ENCODE data around the gene BPIFB4. TPM values are rescaled to one million over a fixed set of nuclear protein-coding genes. Genes with fewer than 3 reads are reported as not detected.

BPIFB4 gene
- total and polyA plus RNA-seq, 2 donors = 0.05 to 0.64 TPM

DNA sequence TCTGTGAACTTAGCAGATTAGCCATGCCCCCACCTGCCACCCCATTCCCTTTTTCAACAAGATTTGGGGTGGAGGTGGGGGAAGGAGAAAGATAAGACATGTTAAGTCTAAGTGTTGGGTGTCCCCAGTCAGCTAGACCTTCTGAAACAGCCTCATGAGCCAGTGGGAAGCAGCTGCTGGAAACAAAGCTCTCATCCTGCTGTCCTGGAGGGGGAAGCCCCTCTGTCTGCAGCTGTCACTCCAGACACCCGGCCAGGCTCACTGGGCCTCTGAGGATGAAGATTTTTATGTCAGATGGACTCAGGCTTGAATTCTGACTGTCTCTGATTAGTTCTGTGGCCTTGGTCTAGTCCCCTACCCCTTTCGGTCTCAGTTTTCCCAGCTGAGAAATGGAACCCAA lies 24.7 kb upstream of the BPIFB4 start:
- Histone ChIP-seq H3K4me3 (ENCODE audit: low read length in 2 of 2) (no peak overlapping the region), H3K4me1 (ENCODE audit: control insufficient read depth in 2 of 2, insufficient read depth in 2 of 2, low read length in 2 of 2) (no peaks in the 10 kb centered on the region), H3K9me3 (ENCODE audit: control insufficient read depth in 2 of 2, insufficient read depth in 1 of 2, low read length in 1 of 2) (no peaks in the 10 kb centered on the region), H3K36me3 (ENCODE audit: control insufficient read depth in 2 of 2, insufficient read depth in 2 of 2, low read length in 1 of 2) (no peaks in the 10 kb centered on the region), H3K27ac (ENCODE audit: low read depth in 1 of 2, low read length in 1 of 2) (no peak overlapping the region), H3K27me3 (ENCODE audit: control insufficient read depth in 2 of 2, insufficient read depth in 1 of 2, low read length in 1 of 2) (no peaks in the 10 kb centered on the region)
- no peak for DNase-seq (ENCODE audit: low read depth in 6 of 9, low spot score in 9 of 9)
- WGBS = 96% methylated on average over 2 of the region's 2 CpGs

DNA sequence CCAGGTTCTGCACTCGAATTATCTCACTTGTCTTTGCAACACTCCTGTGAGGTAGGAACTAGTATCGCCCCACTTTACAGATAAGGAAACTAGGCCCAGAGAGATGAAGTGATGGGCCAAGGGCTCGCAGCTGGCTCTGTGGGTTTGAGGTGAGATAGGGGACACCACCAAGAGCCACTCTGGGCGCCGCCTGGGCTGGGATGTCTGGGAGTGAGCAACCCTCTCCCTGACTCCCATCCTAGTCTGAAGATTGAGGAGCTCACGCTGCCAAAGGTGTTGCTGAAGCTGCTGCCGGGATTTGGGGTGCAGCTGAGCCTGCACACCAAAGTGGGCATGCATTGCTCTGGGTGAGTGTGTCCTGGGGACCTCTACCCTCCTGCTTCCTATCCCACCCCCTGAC lies 20.3 kb upstream of the BPIFB4 start:
- Histone ChIP-seq H3K9me3 (ENCODE audit: control insufficient read depth in 2 of 2, insufficient read depth in 1 of 2, low read length in 1 of 2) (no peaks in the 10 kb centered on the region), H3K27me3 (ENCODE audit: control insufficient read depth in 2 of 2, insufficient read depth in 1 of 2, low read length in 1 of 2) (no peaks in the 10 kb centered on the region), H3K36me3 (ENCODE audit: control insufficient read depth in 2 of 2, insufficient read depth in 2 of 2, low read length in 1 of 2) (no peaks in the 10 kb centered on the region), H3K27ac (ENCODE audit: low read depth in 1 of 2, low read length in 1 of 2) (no peak overlapping the region), H3K4me3 (ENCODE audit: low read length in 2 of 2) (no peak overlapping the region), H3K4me1 (ENCODE audit: control insufficient read depth in 2 of 2, insufficient read depth in 2 of 2, low read length in 2 of 2) (no peaks in the 10 kb centered on the region)
- no peak for DNase-seq (ENCODE audit: low read depth in 6 of 9, low spot score in 9 of 9)
- 84% methylated on average over 7 of the region's 7 CpGs for WGBS

DNA sequence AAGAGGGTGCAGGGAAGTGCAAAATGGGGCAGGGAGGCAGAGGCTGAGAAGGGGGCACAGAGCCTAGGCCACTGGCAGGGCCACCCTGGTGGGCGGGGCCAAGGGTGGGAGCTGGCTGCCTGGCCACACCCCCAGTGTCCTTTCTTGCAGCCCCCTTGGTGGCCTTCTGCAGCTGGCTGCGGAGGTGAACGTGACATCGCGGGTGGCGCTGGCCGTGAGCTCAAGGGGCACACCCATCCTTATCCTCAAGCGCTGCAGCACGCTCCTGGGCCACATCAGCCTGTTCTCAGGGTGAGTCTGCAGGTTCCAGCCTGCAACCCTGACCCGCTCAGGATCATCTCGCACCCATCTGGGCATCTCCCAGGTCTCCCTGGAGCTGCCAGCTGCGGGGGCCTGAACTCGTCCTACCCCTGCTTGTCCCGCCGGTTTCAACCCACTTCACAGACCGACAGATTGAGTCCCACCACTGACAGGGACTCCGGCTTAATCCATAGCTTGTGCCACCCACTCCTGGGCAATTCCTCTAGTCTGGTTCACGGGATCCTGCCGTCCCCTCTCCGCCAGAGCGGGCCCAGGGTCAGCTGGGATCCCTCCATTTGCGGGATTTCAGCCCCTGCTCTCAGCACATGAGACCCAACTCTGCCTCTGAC lies 19.6 kb upstream of the BPIFB4 start:
- 95% methylated on average over 22 of the region's 22 CpGs for WGBS

DNA sequence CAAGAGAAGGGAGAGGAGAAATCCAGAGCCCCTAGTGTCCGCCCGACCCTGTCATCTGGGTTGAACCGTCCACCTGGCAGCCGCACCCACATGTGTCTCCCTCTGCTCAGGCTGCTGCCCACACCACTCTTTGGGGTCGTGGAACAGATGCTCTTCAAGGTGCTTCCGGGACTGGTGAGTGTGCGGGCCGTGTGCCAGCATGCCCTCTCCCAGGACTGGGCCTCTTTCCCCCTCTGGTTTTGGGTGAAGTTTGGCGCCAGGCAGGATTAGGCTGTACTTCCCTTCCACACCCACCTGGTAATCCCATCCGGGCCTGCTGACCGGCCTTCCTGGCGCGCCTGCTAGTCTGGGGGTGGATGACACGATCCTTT lies 17.8 kb upstream of the BPIFB4 start:
- Histone ChIP-seq H3K9me3 (ENCODE audit: control insufficient read depth in 2 of 2, insufficient read depth in 1 of 2, low read length in 1 of 2) (no peaks in the 10 kb centered on the region), H3K36me3 (ENCODE audit: control insufficient read depth in 2 of 2, insufficient read depth in 2 of 2, low read length in 1 of 2) (no peaks in the 10 kb centered on the region), H3K4me3 (ENCODE audit: low read length in 2 of 2) (no peak overlapping the region), H3K27ac (ENCODE audit: low read depth in 1 of 2, low read length in 1 of 2) (no peak overlapping the region), H3K27me3 (ENCODE audit: control insufficient read depth in 2 of 2, insufficient read depth in 1 of 2, low read length in 1 of 2) (no peaks in the 10 kb centered on the region), H3K4me1 (ENCODE audit: control insufficient read depth in 2 of 2, insufficient read depth in 2 of 2, low read length in 2 of 2) (no peaks in the 10 kb centered on the region)
- no peak for DNase-seq (ENCODE audit: low read depth in 6 of 9, low spot score in 9 of 9)
- WGBS = 81% methylated on average over 14 of the region's 14 CpGs

More for the DNA sequence above, 19.6 kb upstream of the BPIFB4 start:
- Histone ChIP-seq H3K4me3 (ENCODE audit: low read length in 2 of 2) (no peak overlapping the region), H3K27ac (ENCODE audit: low read depth in 1 of 2, low read length in 1 of 2) (no peak overlapping the region), H3K27me3 (ENCODE audit: control insufficient read depth in 2 of 2, insufficient read depth in 1 of 2, low read length in 1 of 2) (no peaks in the 10 kb centered on the region), H3K4me1 (ENCODE audit: control insufficient read depth in 2 of 2, insufficient read depth in 2 of 2, low read length in 2 of 2) (no peaks in the 10 kb centered on the region), H3K36me3 (ENCODE audit: control insufficient read depth in 2 of 2, insufficient read depth in 2 of 2, low read length in 1 of 2) (no peaks in the 10 kb centered on the region), H3K9me3 (ENCODE audit: control insufficient read depth in 2 of 2, insufficient read depth in 1 of 2, low read length in 1 of 2) (no peaks in the 10 kb centered on the region)
- DNase-seq (ENCODE audit: low read depth in 6 of 9, low spot score in 9 of 9) = no peak

DNA sequence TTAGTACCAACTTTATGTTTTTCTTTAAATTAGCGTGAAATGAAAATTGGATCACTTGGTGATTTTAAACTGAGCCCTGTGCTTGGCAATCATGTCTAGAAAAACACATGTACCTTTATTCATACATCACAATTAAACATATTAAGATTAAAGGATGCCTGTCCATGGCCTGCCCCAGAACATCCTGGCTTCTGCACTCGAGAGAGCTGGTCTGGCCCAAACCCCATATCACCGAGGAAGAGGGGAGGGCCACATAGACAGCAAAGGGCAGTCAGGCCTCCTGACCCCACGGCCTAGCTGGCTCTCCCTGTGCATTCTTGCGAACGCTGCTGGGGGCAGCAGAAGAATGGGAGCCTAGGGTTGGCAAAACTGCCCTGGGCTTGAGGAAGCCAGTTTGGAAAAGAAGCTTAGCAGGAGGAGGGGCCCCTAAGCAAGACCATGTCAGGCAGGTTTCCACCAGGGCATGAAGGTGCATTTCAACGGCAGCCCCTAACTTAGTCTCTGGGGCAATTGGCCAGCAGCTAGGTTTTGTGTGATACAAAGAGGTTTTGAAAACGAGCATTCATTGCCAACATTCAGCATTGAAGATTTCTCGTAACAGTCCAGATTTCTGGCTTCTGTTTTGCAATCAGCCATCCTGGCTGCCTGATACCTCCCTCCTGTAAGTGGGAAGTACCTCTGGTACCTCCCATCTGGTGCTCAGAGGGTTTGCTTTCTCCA lies 17.2 kb upstream of the BPIFB4 start:
- no peaks in the 10 kb centered on the region for H3K9me3 ChIP-seq (ENCODE audit: control insufficient read depth in 2 of 2, insufficient read depth in 1 of 2, low read length in 1 of 2)
- WGBS = 82% methylated on average over 9 of the region's 9 CpGs
- H3K36me3 ChIP-seq (ENCODE audit: control insufficient read depth in 2 of 2, insufficient read depth in 2 of 2, low read length in 1 of 2) = no peaks in the 10 kb centered on the region
- H3K4me3 ChIP-seq (ENCODE audit: low read length in 2 of 2) = no peak overlapping the region
- H3K4me1 ChIP-seq (ENCODE audit: control insufficient read depth in 2 of 2, insufficient read depth in 2 of 2, low read length in 2 of 2) = no peaks in the 10 kb centered on the region
- DNase-seq (ENCODE audit: low read depth in 6 of 9, low spot score in 9 of 9) = no peak
- H3K27me3 ChIP-seq (ENCODE audit: control insufficient read depth in 2 of 2, insufficient read depth in 1 of 2, low read length in 1 of 2) = no peaks in the 10 kb centered on the region
- no peak overlapping the region for H3K27ac ChIP-seq (ENCODE audit: low read depth in 1 of 2, low read length in 1 of 2)

DNA sequence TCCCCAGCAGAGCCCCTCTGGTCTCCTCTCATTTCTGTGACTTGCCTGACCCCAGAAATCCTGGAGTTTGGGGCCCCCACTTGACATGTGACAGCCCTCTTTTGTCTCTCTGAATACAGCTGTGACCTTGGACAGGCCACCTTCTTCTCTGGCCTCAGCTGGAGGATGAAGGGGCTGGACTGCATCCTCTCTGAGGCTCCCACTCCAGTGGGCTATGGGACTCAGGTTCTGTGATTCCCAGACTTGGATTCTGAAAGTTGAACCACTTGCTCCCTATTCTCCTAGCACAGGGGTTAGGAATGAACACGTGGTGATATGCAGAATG lies 16.7 kb upstream of the BPIFB4 start:
- Histone ChIP-seq H3K27me3 (ENCODE audit: control insufficient read depth in 2 of 2, insufficient read depth in 1 of 2, low read length in 1 of 2) (no peaks in the 10 kb centered on the region), H3K27ac (ENCODE audit: low read depth in 1 of 2, low read length in 1 of 2) (no peak overlapping the region), H3K9me3 (ENCODE audit: control insufficient read depth in 2 of 2, insufficient read depth in 1 of 2, low read length in 1 of 2) (no peaks in the 10 kb centered on the region), H3K4me1 (ENCODE audit: control insufficient read depth in 2 of 2, insufficient read depth in 2 of 2, low read length in 2 of 2) (no peaks in the 10 kb centered on the region), H3K36me3 (ENCODE audit: control insufficient read depth in 2 of 2, insufficient read depth in 2 of 2, low read length in 1 of 2) (no peaks in the 10 kb centered on the region), H3K4me3 (ENCODE audit: low read length in 2 of 2) (no peak overlapping the region)
- WGBS = 93% methylated on average over 1 of the region's 1 CpG
- no peak for DNase-seq (ENCODE audit: low read depth in 6 of 9, low spot score in 9 of 9)

DNA sequence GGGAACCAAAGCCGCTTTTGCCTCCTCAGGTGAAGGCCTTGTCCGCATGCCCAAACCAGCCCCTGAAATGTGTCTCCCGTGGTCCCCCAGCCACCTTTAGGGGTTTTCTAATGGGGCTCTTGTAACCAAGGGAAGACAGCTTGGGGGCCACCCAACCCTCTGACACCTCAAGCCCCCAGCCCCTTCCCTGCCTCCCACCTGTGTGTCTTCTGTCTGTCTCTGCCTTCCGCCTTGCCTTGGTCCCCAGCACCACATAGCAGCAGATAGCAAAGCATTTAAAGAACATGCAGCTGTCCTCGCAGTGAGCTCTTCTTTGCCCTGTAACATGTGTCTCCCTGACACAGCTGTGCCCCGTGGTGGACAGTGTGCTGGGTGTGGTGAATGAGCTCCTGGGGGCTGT lies 16.2 kb upstream of the BPIFB4 start:
- DNase-seq (ENCODE audit: low read depth in 6 of 9, low spot score in 9 of 9) = no peak
- 93% methylated on average over 6 of the region's 6 CpGs for WGBS
- Histone ChIP-seq H3K9me3 (ENCODE audit: control insufficient read depth in 2 of 2, insufficient read depth in 1 of 2, low read length in 1 of 2) (no peaks in the 10 kb centered on the region), H3K27ac (ENCODE audit: low read depth in 1 of 2, low read length in 1 of 2) (no peak overlapping the region), H3K36me3 (ENCODE audit: control insufficient read depth in 2 of 2, insufficient read depth in 2 of 2, low read length in 1 of 2) (no peaks in the 10 kb centered on the region), H3K4me1 (ENCODE audit: control insufficient read depth in 2 of 2, insufficient read depth in 2 of 2, low read length in 2 of 2) (no peaks in the 10 kb centered on the region), H3K4me3 (ENCODE audit: low read length in 2 of 2) (no peak overlapping the region), H3K27me3 (ENCODE audit: control insufficient read depth in 2 of 2, insufficient read depth in 1 of 2, low read length in 1 of 2) (no peaks in the 10 kb centered on the region)

DNA sequence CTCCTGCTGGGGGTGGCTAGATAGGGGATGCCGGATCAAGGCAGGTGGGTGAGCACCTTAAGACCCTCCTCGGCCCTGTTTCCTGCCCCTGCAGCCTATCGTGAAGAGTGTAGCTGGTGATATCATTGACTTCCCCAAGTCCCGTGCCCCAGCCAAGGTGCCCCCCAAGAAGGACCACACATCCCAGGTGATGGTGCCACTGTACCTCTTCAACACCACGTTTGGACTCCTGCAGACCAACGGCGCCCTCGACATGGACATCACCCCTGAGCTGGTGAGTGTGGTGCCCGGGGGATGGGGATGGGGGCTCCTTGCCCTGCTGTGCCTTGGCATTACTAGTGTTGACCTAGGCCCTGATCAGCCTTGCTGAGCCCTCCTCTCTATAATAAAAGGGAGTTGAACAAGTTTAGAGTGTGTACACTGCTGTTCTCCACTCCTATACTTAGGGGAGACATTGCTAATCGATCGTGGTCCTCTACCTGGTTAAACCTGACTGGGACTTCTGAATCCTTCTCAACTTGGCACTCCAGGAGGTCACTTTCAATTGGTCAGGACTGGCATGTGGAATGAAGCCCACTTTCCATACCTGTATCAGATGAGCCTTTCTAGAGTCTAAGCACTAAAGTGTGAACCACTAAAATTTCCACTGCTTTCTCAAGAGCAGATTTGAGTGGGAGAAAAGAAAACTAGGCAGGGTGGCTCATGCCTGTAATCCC lies 14.7 kb upstream of the BPIFB4 start:
- 92% methylated on average over 11 of the region's 11 CpGs for WGBS
- no peak for DNase-seq (ENCODE audit: low read depth in 6 of 9, low spot score in 9 of 9)
- H3K4me3 ChIP-seq (ENCODE audit: low read length in 2 of 2) = no peak overlapping the region
- no peaks in the 10 kb centered on the region for H3K36me3 ChIP-seq (ENCODE audit: control insufficient read depth in 2 of 2, insufficient read depth in 2 of 2, low read length in 1 of 2)
- H3K4me1 ChIP-seq (ENCODE audit: control insufficient read depth in 2 of 2, insufficient read depth in 2 of 2, low read length in 2 of 2) = no peaks in the 10 kb centered on the region
- no peaks in the 10 kb centered on the region for H3K9me3 ChIP-seq (ENCODE audit: control insufficient read depth in 2 of 2, insufficient read depth in 1 of 2, low read length in 1 of 2)
- H3K27ac ChIP-seq (ENCODE audit: low read depth in 1 of 2, low read length in 1 of 2) = no peak overlapping the region
- no peaks in the 10 kb centered on the region for H3K27me3 ChIP-seq (ENCODE audit: control insufficient read depth in 2 of 2, insufficient read depth in 1 of 2, low read length in 1 of 2)

DNA sequence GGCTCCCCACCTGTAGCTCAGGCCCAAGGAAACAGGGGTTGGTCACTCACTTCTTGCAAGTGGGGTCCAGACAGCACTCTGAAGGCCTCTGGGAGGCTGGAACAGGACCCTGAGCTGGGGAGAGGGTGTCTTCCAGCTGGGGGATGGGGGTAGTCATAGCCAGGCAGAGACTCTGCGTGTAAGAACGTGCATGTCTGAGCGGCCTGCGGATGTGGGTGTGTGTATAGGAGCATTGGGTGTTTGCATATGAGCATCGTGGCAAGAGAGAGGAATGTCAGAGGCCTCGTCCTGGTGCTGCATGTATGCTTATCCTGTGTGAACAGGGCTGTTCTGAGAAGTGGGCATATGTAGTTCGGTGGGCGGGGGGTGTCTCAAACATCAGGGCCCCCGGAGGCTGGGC lies 13.7 kb upstream of the BPIFB4 start:
- Histone ChIP-seq H3K4me3 (ENCODE audit: low read length in 2 of 2) (no peak overlapping the region), H3K27ac (ENCODE audit: low read depth in 1 of 2, low read length in 1 of 2) (no peak overlapping the region), H3K9me3 (ENCODE audit: control insufficient read depth in 2 of 2, insufficient read depth in 1 of 2, low read length in 1 of 2) (no peaks in the 10 kb centered on the region), H3K36me3 (ENCODE audit: control insufficient read depth in 2 of 2, insufficient read depth in 2 of 2, low read length in 1 of 2) (no peaks in the 10 kb centered on the region), H3K27me3 (ENCODE audit: control insufficient read depth in 2 of 2, insufficient read depth in 1 of 2, low read length in 1 of 2) (no peaks in the 10 kb centered on the region), H3K4me1 (ENCODE audit: control insufficient read depth in 2 of 2, insufficient read depth in 2 of 2, low read length in 2 of 2) (no peaks in the 10 kb centered on the region)
- no peak for DNase-seq (ENCODE audit: low read depth in 6 of 9, low spot score in 9 of 9)
- WGBS = 94% methylated on average over 9 of the region's 9 CpGs
